ENCODE results near the gene SLC2A6. TPM values are rescaled to one million over a fixed set of nuclear protein-coding genes. Genes with fewer than 3 reads are reported as not detected.

SLC2A6 gene
- total RNA-seq, 1 donor from 2014 or later: 37.4 TPM

GRCh38 chr9:133468374-133468773, 10.5 kb downstream of the SLC2A6 start:
- CTCF ChIA-PET: no interaction called here
- Mint-ChIP-seq H3K36me3 (ENCODE audit: low read depth) (peaks cover 30% of the 10 kb centered on the region), H3K27ac (no peak overlapping the region), H3K4me3 (no peak overlapping the region), H3K4me1 (no peaks in the 10 kb centered on the region), H3K27me3 (no peaks in the 10 kb centered on the region), H3K9me3 (no peaks in the 10 kb centered on the region)
- POLR2A ChIA-PET: interaction anchor here (1.5 to 2.1 kb wide), 3 partner anchors 8 to 92 kb away, joined by 5 read pairs; partner anchors contain the start of genes CACFD1 and STKLD1
- ATAC-seq (ENCODE audit: low read depth): no peak
- DNase-seq: no peak
- intact Hi-C loops (cut with micrococcal nuclease): no loop called here
- TF ChIP-seq, protein P1, sequence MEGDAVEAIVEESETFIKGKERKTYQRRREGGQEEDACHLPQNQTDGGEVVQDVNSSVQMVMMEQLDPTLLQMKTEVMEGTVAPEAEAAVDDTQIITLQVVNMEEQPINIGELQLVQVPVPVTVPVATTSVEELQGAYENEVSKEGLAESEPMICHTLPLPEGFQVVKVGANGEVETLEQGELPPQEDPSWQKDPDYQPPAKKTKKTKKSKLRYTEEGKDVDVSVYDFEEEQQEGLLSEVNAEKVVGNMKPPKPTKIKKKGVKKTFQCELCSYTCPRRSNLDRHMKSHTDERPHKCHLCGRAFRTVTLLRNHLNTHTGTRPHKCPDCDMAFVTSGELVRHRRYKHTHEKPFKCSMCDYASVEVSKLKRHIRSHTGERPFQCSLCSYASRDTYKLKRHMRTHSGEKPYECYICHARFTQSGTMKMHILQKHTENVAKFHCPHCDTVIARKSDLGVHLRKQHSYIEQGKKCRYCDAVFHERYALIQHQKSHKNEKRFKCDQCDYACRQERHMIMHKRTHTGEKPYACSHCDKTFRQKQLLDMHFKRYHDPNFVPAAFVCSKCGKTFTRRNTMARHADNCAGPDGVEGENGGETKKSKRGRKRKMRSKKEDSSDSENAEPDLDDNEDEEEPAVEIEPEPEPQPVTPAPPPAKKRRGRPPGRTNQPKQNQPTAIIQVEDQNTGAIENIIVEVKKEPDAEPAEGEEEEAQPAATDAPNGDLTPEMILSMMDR (IDR thresholded peaks at IDR 0.05): no peak

DNA sequence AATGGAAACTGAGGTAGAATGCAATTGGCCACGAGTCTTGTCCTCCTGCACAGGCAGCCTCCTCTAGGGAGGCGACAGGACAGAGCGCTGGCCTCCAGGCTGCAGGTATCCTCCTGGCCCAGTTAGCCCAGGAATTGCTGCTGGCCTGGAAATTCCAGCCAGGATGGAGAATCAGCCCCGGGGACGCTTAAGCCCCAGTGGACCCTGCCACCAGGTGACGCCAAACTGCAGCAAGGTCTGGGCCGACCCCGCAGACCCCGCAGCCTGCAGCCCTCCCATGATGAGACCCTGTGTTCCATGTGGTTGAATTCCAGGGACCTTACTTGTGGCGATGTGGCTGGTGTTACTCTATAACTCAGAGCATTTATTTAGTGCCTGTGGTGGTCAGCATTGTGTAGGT, 11.8 kb downstream of the SLC2A6 start:
- TF ChIP-seq, protein P1 (IDR thresholded peaks at IDR 0.05): no peak
- POLR2A ChIA-PET: no interaction called here
- H3K4me3 Mint-ChIP-seq: no peak overlapping the region
- DNase-seq (no peak), ATAC-seq (ENCODE audit: low read depth) (no peak)
- H3K27me3 Mint-ChIP-seq: no peaks in the 10 kb centered on the region
- H3K27ac Mint-ChIP-seq: no peak overlapping the region
- H3K4me1 Mint-ChIP-seq: peaks cover 1% of the 10 kb centered on the region
- H3K9me3 Mint-ChIP-seq: no peaks in the 10 kb centered on the region
- H3K36me3 Mint-ChIP-seq (ENCODE audit: low read depth): peaks cover 24% of the 10 kb centered on the region
- CTCF ChIA-PET: no interaction called here
- intact Hi-C loops (cut with micrococcal nuclease): no loop called here

DNA sequence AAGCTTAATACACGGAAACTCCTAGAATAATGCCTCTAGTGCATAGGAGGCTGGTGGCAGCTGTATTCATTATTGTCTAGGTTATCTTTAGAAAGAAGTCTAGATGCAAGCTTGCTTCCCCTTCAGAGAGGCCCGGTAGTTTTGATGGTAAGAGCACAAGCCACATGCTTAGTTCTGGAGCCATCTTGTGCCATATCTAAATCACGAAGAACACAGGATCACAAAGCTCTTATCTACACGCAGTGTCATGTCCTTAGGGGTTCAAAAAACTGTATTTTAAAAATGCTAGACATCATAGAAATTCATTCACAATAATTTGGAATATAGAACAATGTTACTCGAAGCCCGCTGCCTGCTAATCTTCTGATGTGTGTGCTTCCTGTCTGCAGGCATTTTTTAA, 12.9 kb downstream of the SLC2A6 start:
- H3K4me3 Mint-ChIP-seq: no peak overlapping the region
- no peaks in the 10 kb centered on the region for H3K27me3 Mint-ChIP-seq
- ATAC-seq (ENCODE audit: low read depth): no peak
- TF ChIP-seq, protein P1 (IDR thresholded peaks at IDR 0.05): no peak
- no peak overlapping the region for H3K27ac Mint-ChIP-seq
- H3K4me1 Mint-ChIP-seq: peaks cover 9% of the 10 kb centered on the region
- CTCF ChIA-PET: no interaction called here
- peaks cover 16% of the 10 kb centered on the region for H3K36me3 Mint-ChIP-seq (ENCODE audit: low read depth)
- intact Hi-C loops (cut with micrococcal nuclease): no loop called here
- POLR2A ChIA-PET: interaction anchor here (1.1 kb wide), 1 partner anchor 13 kb away, joined by 3 read pairs; no protein-coding TSS in a partner anchor
- no peaks in the 10 kb centered on the region for H3K9me3 Mint-ChIP-seq
- no peak for DNase-seq

DNA sequence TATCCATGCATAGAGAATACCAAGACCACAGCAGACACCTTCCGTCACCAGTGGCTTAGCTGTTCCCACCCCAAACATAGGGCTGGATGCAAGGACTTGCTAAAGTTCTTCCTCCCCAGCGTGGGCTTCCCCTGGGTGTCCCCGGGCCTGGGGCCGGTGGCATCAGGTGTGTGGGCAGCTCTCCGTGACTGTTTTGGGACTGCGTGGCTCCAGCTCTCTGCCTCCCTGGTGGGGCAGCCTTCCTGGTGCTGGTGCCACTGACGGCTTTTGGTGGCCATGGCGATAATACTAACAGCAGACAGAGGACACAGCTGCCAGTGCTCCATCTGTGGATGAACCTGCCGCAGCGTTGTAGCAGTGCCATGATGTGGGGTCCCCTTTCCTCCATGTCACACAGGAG, 14.3 kb downstream of the SLC2A6 start:
- peaks cover 14% of the 10 kb centered on the region for H3K36me3 Mint-ChIP-seq (ENCODE audit: low read depth)
- no peak for DNase-seq
- H3K27me3 Mint-ChIP-seq: no peaks in the 10 kb centered on the region
- H3K4me3 Mint-ChIP-seq: no peak overlapping the region
- ATAC-seq (ENCODE audit: low read depth): no peak
- H3K4me1 Mint-ChIP-seq: peaks cover 16% of the 10 kb centered on the region
- no peak overlapping the region for H3K27ac Mint-ChIP-seq
- ChIA-PET POLR2A (interaction anchor here (1.3 kb wide), 1 partner anchor 117 kb away, joined by 3 read pairs; the partner anchor contains the start of genes MED22 and RPL7A), CTCF (no interaction called here)
- intact Hi-C loops (cut with micrococcal nuclease): no loop called here
- H3K9me3 Mint-ChIP-seq: no peaks in the 10 kb centered on the region
- TF ChIP-seq, protein P1 (IDR thresholded peaks at IDR 0.05): no peak

DNA sequence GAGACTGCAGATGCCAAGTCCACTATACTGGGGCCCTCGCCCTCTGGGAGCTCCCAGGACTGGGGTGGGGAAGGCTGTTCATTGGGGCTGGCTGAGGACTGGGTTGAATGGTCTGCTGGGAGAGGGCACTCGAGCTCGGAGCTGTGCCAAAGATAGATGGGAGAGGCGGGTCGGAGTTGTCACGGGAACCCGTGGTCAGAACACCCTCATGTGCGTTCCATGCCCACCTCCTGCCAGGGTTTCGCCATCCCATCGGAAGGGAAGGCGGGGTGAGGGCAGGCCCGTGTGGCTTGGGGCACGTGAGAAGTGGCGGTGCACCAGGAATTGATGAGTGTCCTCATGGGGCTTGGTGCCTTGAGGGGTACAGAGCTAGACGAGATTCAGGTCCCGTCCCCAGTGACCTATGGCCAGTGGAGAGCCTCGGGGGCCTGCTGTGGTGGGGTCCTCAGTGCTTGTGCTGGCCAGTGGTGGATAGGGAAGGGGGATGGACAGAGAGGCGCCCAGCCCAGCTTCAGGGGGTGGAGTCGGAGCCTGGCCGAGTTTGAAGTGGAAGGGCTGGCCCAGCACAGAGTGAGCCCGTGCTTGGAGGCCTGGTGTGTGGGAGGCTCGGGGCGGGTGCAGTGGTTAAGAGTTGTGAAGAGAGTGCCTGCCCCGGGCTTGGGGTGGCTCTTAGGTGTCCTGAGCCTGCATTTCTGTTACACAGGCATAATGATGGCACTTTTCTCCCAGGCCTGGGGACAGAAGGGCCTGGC, 14.9 kb downstream of the SLC2A6 start:
- POLR2A ChIA-PET: interaction anchor here (1.3 kb wide), 1 partner anchor 116 kb away, joined by 3 read pairs; the partner anchor contains the start of genes MED22 and RPL7A
- H3K27ac Mint-ChIP-seq: no peak overlapping the region
- ATAC-seq (ENCODE audit: low read depth): no peak
- no peak for DNase-seq
- CTCF ChIA-PET: no interaction called here
- H3K4me3 Mint-ChIP-seq: no peak overlapping the region
- peaks cover 14% of the 10 kb centered on the region for H3K36me3 Mint-ChIP-seq (ENCODE audit: low read depth)
- H3K27me3 Mint-ChIP-seq: no peaks in the 10 kb centered on the region
- no peaks in the 10 kb centered on the region for H3K9me3 Mint-ChIP-seq
- H3K4me1 Mint-ChIP-seq: peaks cover 20% of the 10 kb centered on the region
- TF ChIP-seq, protein P1 (IDR thresholded peaks at IDR 0.05): no peak
- intact Hi-C loops (cut with micrococcal nuclease): no loop called here

Measured in activated B cell treated with CpG ODN at 0.5 μM for 24 hours (primary cell).